Parathyroid adenoma (tissue), 2 donors: ENCODE data around the gene RCAN3.
"Not testable (repeated sequence)": the region's sequence is repeated elsewhere in the genome, so short reads cannot be mapped to it uniquely, and the experiment has no call there.

Experiments
- H2AFZ ChIP-seq: fragments of 300-600 bp; sonication (generic); one replicate; pipeline ENCODE4 v1.7.0; 2017; ENCODE audit warnings: antibody characterized with exemption, mild to moderate bottlenecking
- H3K27ac ChIP-seq: fragments of 300-600 bp; sonication (generic); one replicate; pipeline ENCODE4 v1.7.0; 2017
- H3K27me3 ChIP-seq: fragments of 300-600 bp; sonication (generic); one replicate; pipeline ENCODE4 v1.7.0; 2017; ENCODE audit warnings: low read length; ENCODE audit not compliant: control insufficient read depth, insufficient read depth
- H3K36me3 ChIP-seq: fragments of 300-600 bp; sonication (generic); one replicate; pipeline ENCODE4 v1.7.0; 2017; ENCODE audit warnings: low read length; ENCODE audit not compliant: control insufficient read depth, insufficient read depth
- H3K4me1 ChIP-seq: fragments of 300-600 bp; sonication (generic); one replicate; pipeline ENCODE4 v1.7.0; 2017; ENCODE audit warnings: control low read depth
- H3K4me2 ChIP-seq: fragments of 300-600 bp; sonication (generic); one replicate; pipeline ENCODE4 v1.7.0; 2017; ENCODE audit warnings: low read length
- H3K4me3 ChIP-seq: fragments of 300-600 bp; sonication (generic); one replicate; pipeline ENCODE4 v1.7.0; 2017; ENCODE audit warnings: low read depth, low read length
- H3K79me2 ChIP-seq: fragments of 300-600 bp; sonication (generic); one replicate; pipeline ENCODE4 v1.7.0; 2017; ENCODE audit warnings: control low read depth
- H3K9ac ChIP-seq: fragments of 300-600 bp; sonication (generic); one replicate; pipeline ENCODE4 v1.7.0; 2017; ENCODE audit warnings: mild to moderate bottlenecking
- H3K9me3 ChIP-seq: fragments of 300-600 bp; sonication (generic); one replicate; pipeline ENCODE4 v1.7.0; 2017; ENCODE audit warnings: low read length; ENCODE audit not compliant: control insufficient read depth
- CTCF ChIP-seq: fragments of 300-600 bp; sonication (generic); IDR thresholded peaks from one replicate; pipeline ENCODE4 v1.7.0; 2017; ENCODE audit warnings: antibody characterized with exemption, mild to moderate bottlenecking
- donor health status: primary hyperparathyroidism.

RCAN3 gene

GRCh38 chr1:24489674-24490073 lies 13.0 kb upstream of the RCAN3 start:
- no peak overlapping the region for H3K27ac ChIP-seq
- H3K79me2 ChIP-seq, result no peaks in the 10 kb centered on the region
- H3K9ac ChIP-seq, result no peak overlapping the region
- H3K4me3 ChIP-seq, result no peak overlapping the region
- no peaks in the 10 kb centered on the region for H3K36me3 ChIP-seq
- no peak overlapping the region for H2AFZ ChIP-seq
- H3K9me3 ChIP-seq, result no peaks in the 10 kb centered on the region
- no peak overlapping the region for H3K4me2 ChIP-seq
- H3K27me3 ChIP-seq, result no peaks in the 10 kb centered on the region
- TF ChIP-seq CTCF, result no peak
- no peaks in the 10 kb centered on the region for H3K4me1 ChIP-seq

GRCh38 chr1:24490101-24490781 lies 12.4 kb upstream of the RCAN3 start:
- no peak overlapping the region for H3K9ac ChIP-seq

GRCh38 chr1:24491577-24492360 lies 10.9 kb upstream of the RCAN3 start:
- Histone ChIP-seq H3K27me3 (no peaks in the 10 kb centered on the region), H3K9ac (no peak overlapping the region), H3K9me3 (no peaks in the 10 kb centered on the region), H3K79me2 (no peaks in the 10 kb centered on the region), H3K4me3 (no peak overlapping the region), H3K4me1 (no peaks in the 10 kb centered on the region), H2AFZ (no peak overlapping the region), H3K4me2 (no peak overlapping the region), H3K36me3 (no peaks in the 10 kb centered on the region), H3K27ac (no peak overlapping the region)
- no peak for TF ChIP-seq CTCF

More at GRCh38 chr1:24490101-24490781, 12.4 kb upstream of the RCAN3 start:
- Histone ChIP-seq H3K79me2 (no peaks in the 10 kb centered on the region), H3K9me3 (no peaks in the 10 kb centered on the region), H2AFZ (no peak overlapping the region), H3K36me3 (no peaks in the 10 kb centered on the region), H3K4me3 (no peak overlapping the region), H3K27ac (no peak overlapping the region), H3K4me2 (no peak overlapping the region), H3K4me1 (no peaks in the 10 kb centered on the region), H3K27me3 (no peaks in the 10 kb centered on the region)
- TF ChIP-seq CTCF, result no peak

GRCh38 chr1:24492935-24493334 lies 9.7 kb upstream of the RCAN3 start:
- not testable (repeated sequence) for H3K4me1 ChIP-seq, H3K27ac ChIP-seq, H3K4me2 ChIP-seq, H3K4me3 ChIP-seq, H3K36me3 ChIP-seq, H3K27me3 ChIP-seq, H3K9me3 ChIP-seq, H3K79me2 ChIP-seq, H2AFZ ChIP-seq, H3K9ac ChIP-seq

- H3K27me3 ChIP-seq, result no peaks in the 10 kb centered on the region
- no peak overlapping the region for H3K9ac ChIP-seq
- no peak overlapping the region for H2AFZ ChIP-seq
- TF ChIP-seq CTCF, result no peak
- no peak overlapping the region for H3K4me3 ChIP-seq
- H3K27ac ChIP-seq, result no peak overlapping the region
- H3K4me1 ChIP-seq, result no peaks in the 10 kb centered on the region
- H3K9me3 ChIP-seq, result no peaks in the 10 kb centered on the region
- H3K36me3 ChIP-seq, result no peaks in the 10 kb centered on the region
- no peaks in the 10 kb centered on the region for H3K79me2 ChIP-seq
- H3K4me2 ChIP-seq, result no peak overlapping the region
Measured at GRCh38 chr1:24493785-24494184, 8.9 kb upstream of the RCAN3 start.
